Natural killer cell (primary cell): Measurements from ENCODE around the gene CGREF1. TPM values are rescaled to one million over a fixed set of nuclear protein-coding genes. Genes with fewer than 3 reads are reported as not detected.

Experiments used
- ATAC-seq, 3 donors: fragments of 150-1000 bp in 2 of 3; fragments of 200-7000 bp in 1 of 3; cut with Tn5 transposase; 1 replicate in 1 of 3; 2 replicates in 2 of 3; pipeline ENCODE4 v1.10.0; 2021; ENCODE audit warnings: mild to moderate bottlenecking in 2 of 3, moderate library complexity in 2 of 3
- DNase-seq, 2 donors: peaks; one replicate each; pipeline versions ENCODE4 v3.0.0 to v3.0.0-alpha.2; 2013 to 2021; ENCODE audit warnings: mixed read lengths in 1 of 2
- H3K27ac ChIP-seq: one replicate; pipeline ENCODE4 v1.5.1; 2013; ENCODE audit warnings: mild to moderate bottlenecking, low read length
- H3K27me3 ChIP-seq: one replicate; pipeline ENCODE4 v1.6.1; 2013; ENCODE audit warnings: low read length; ENCODE audit not compliant: control insufficient read depth, insufficient read depth
- H3K36me3 ChIP-seq: one replicate; pipeline ENCODE4 v1.6.1; 2013; ENCODE audit warnings: low read length; ENCODE audit not compliant: control insufficient read depth, insufficient read depth
- H3K4me1 ChIP-seq: one replicate; pipeline ENCODE4 v1.6.1; 2013; ENCODE audit warnings: low read length; ENCODE audit not compliant: control insufficient read depth, insufficient read depth
- H3K4me3 ChIP-seq: one replicate; pipeline ENCODE4 v1.5.1; 2013; ENCODE audit warnings: low read length
- H3K9me3 ChIP-seq: one replicate; pipeline ENCODE4 v1.6.1; 2013; ENCODE audit warnings: low read length; ENCODE audit not compliant: control insufficient read depth, insufficient read depth
- H3K27ac Mint-ChIP-seq, 2 donors: one replicate each; pipeline ENCODE4 v1.8.0; 2022; ENCODE audit warnings: mild to moderate bottlenecking in 2 of 2, mixed read lengths in 2 of 2, moderate library complexity in 1 of 2
- H3K27me3 Mint-ChIP-seq, 2 donors: one replicate each; pipeline ENCODE4 v1.8.0; 2022; ENCODE audit warnings: low read depth in 2 of 2, mixed read lengths in 2 of 2
- H3K36me3 Mint-ChIP-seq: one replicate; pipeline ENCODE4 v1.8.0; 2022; ENCODE audit warnings: mixed read lengths
- H3K4me1 Mint-ChIP-seq, 2 donors: one replicate each; pipeline ENCODE4 v1.8.0; 2022; ENCODE audit warnings: mixed read lengths in 2 of 2
- H3K4me3 Mint-ChIP-seq: one replicate; pipeline ENCODE4 v1.8.0; 2022; ENCODE audit warnings: mild to moderate bottlenecking, moderate library complexity, mixed read lengths
- H3K9me3 Mint-ChIP-seq, 2 donors: one replicate each; pipeline ENCODE4 v1.8.0; 2022; ENCODE audit warnings: mixed read lengths in 2 of 2
- WGBS: methylation state at CpG from one replicate; pipeline ENCODE4 v1.1.7; 2013; ENCODE audit warnings: missing lambda C conversion rate; ENCODE audit not compliant: insufficient coverage; 5-methylcytosine and 5-hydroxymethylcytosine counted together
- intact Hi-C: fragments of 100-400 bp; cut with micrococcal nuclease; formaldehyde crosslinking; loops from one replicate; pipeline ENCODE4 v1.14.2; 2022
- total RNA-seq, 4 donors: library from RNA; stranded (reverse); fragments of 120-200 nt in 1 of 4; gene quantifications; one replicate each; pipeline versions ENCODE4 v1.2.3 to v1.2.4, GENCODE V29; 2013 to 2022
- TF ChIP-seq, protein P1 (sequence below): fragments of 200-600 bp; IDR thresholded peaks from one replicate; pipeline ENCODE4 v1.8.0; 2022; ENCODE audit warnings: antibody characterized with exemption

Gene CGREF1
- total RNA-seq, 3 donors from 2014 or later (not counting 1 experiment from before 2014, with no cell fraction given), result not detected

DNA sequence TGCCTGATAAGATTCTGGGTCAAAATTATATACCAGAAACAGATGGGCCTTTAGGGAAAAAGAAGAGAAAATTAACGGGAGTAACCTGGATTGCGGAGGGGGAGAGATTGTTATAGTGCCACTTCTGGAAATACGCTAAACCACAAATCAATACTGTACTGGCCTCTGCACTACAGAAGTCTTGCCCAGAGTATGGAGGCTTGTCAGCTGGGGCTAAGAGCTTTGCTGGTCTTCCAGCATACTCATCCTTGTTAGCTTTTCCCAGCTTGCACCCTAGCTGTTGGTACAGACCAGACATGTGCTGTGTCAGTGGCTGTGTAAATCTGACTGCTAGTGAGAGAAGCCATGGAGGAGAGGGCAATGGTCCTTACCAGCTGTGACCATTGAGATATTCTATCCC is 58.6 kb downstream of the CGREF1 start:
- Mint-ChIP-seq H3K4me3 (no peak overlapping the region), H3K9me3 (no peaks in the 10 kb centered on the region), H3K27me3 (no peaks in the 10 kb centered on the region), H3K36me3 (no peaks in the 10 kb centered on the region), H3K27ac (no peak overlapping the region), H3K4me1 (peaks cover 0 to 5% of the 10 kb centered on the region in 2 donors)
- Histone ChIP-seq H3K4me3 (no peak overlapping the region), H3K36me3 (peaks cover 20% of the 10 kb centered on the region), H3K27me3 (no peaks in the 10 kb centered on the region), H3K4me1 (no peaks in the 10 kb centered on the region), H3K27ac (no peak overlapping the region), H3K9me3 (no peaks in the 10 kb centered on the region)
- intact Hi-C loops, result no loop called here
- TF ChIP-seq, protein P1, sequence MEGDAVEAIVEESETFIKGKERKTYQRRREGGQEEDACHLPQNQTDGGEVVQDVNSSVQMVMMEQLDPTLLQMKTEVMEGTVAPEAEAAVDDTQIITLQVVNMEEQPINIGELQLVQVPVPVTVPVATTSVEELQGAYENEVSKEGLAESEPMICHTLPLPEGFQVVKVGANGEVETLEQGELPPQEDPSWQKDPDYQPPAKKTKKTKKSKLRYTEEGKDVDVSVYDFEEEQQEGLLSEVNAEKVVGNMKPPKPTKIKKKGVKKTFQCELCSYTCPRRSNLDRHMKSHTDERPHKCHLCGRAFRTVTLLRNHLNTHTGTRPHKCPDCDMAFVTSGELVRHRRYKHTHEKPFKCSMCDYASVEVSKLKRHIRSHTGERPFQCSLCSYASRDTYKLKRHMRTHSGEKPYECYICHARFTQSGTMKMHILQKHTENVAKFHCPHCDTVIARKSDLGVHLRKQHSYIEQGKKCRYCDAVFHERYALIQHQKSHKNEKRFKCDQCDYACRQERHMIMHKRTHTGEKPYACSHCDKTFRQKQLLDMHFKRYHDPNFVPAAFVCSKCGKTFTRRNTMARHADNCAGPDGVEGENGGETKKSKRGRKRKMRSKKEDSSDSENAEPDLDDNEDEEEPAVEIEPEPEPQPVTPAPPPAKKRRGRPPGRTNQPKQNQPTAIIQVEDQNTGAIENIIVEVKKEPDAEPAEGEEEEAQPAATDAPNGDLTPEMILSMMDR, result no peak
- 96% methylated on average over 3 of the region's 3 CpGs for WGBS
- DNase-seq, result no peak
- no peak for ATAC-seq

DNA sequence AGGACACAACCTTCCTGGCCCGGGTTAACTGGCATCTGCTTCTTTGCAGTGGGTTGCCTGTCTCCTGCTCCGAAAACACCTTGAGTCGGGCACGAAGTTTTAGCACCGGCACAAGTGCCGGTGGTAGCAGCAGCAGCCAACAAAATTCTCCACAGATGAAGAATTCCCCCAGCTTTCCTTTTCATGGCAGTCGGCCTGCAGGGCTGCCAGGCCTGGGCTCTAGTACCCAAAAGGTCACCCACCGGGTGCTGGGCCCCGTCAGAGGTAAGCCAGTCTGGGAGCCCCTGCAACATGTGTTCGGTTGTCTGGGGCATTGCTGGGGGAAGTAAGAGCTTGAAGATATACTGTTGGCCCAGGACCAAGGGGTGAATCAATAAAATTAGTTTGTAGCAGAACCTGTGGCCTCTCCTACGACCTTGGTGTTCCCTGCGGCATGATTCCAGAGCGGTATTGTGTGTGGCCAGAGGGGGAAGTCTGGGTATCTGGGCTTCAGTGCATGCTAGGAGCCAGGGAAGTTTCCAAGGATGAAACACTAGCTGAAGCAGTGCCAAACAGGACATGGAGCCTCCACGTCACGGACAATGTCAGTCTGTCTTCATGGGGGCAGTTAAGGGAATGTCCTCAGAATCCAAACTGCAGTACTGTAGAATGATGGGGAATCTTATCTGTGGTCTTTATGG is 59.6 kb downstream of the CGREF1 start:
- Histone ChIP-seq H3K4me3 (no peak overlapping the region), H3K4me1 (no peaks in the 10 kb centered on the region), H3K9me3 (no peaks in the 10 kb centered on the region), H3K36me3 (peaks cover 28% of the 10 kb centered on the region), H3K27ac (no peak overlapping the region), H3K27me3 (no peaks in the 10 kb centered on the region)
- Mint-ChIP-seq H3K9me3 (no peaks in the 10 kb centered on the region), H3K36me3 (no peaks in the 10 kb centered on the region), H3K4me1 (peaks cover 0 to 8% of the 10 kb centered on the region in 2 donors), H3K27me3 (no peaks in the 10 kb centered on the region), H3K4me3 (no peak overlapping the region), H3K27ac (no peak overlapping the region)
- WGBS, result 96% methylated on average over 15 of the region's 15 CpGs
- DNase-seq (no peak), ATAC-seq (no peak)
- intact Hi-C loops, result no loop called here
- TF ChIP-seq, protein P1, result no peak

DNA sequence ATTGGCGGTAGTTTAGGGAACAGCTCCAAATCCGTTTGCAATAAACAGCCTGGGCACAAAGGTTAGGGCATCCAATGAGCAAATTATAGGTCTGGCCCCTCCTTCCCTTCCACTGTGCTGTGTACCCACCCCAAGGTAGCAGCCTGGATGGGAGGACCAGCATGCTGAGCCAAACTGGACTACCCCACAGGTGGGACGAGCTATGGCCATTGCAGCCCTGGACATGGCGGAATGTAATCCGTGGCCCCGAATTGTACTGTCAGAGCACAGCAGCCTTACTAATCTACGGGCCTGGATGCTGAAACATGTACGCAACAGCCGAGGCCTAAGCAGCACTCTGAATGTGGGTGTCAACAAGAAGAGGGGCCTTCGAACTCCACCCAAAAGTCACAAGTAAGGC is 60.7 kb downstream of the CGREF1 start:
- TF ChIP-seq, protein P1, result no peak
- Mint-ChIP-seq H3K27me3 (no peaks in the 10 kb centered on the region), H3K36me3 (no peaks in the 10 kb centered on the region), H3K27ac (no peak overlapping the region), H3K4me3 (no peak overlapping the region), H3K9me3 (no peaks in the 10 kb centered on the region), H3K4me1 (peaks cover 0 to 8% of the 10 kb centered on the region in 2 donors)
- ATAC-seq (no peak), DNase-seq (no peak)
- Histone ChIP-seq H3K27ac (no peak overlapping the region), H3K4me1 (no peaks in the 10 kb centered on the region), H3K4me3 (no peak overlapping the region), H3K9me3 (no peaks in the 10 kb centered on the region), H3K36me3 (peaks cover 28% of the 10 kb centered on the region), H3K27me3 (no peaks in the 10 kb centered on the region)
- intact Hi-C loops, result no loop called here
- 95% methylated on average over 10 of the region's 10 CpGs for WGBS

DNA sequence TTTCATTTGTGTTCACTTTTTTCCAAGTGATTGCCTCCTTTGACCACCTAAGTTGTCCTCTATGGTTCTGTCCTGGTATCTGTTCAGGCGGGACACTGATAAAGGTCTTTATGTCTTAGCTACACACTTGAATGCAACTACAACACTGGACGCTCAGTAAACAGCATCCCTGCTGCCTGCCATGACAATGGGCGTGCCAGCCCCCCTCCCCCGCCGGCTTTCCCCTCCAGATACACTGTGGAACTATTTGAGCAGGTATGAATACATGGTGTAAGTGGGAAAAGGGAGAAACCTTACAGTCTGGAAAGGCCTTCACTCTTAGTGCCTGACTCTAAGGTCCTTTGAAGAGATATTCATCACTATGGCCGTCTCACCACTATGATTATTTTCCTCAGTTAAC is 61.7 kb downstream of the CGREF1 start:
- intact Hi-C loops, result no loop called here
- Mint-ChIP-seq H3K27me3 (no peaks in the 10 kb centered on the region), H3K4me1 (peaks cover 3 to 12% of the 10 kb centered on the region in 2 donors), H3K4me3 (no peak overlapping the region), H3K9me3 (no peaks in the 10 kb centered on the region), H3K27ac (no peak overlapping the region), H3K36me3 (no peaks in the 10 kb centered on the region)
- TF ChIP-seq, protein P1, result no peak
- ATAC-seq (no peak), DNase-seq (no peak)
- H3K27ac ChIP-seq, result no peak overlapping the region
- H3K9me3 ChIP-seq, result no peaks in the 10 kb centered on the region
- 100% methylated on average over 5 of the region's 6 CpGs for WGBS
- no peak overlapping the region for H3K4me3 ChIP-seq
- peaks cover 2% of the 10 kb centered on the region for H3K4me1 ChIP-seq
- peaks cover 25% of the 10 kb centered on the region for H3K36me3 ChIP-seq
- H3K27me3 ChIP-seq, result no peaks in the 10 kb centered on the region
